GM23338 (cell line): ENCODE data around the gene ROBO1. TPM values are rescaled to one million over a fixed set of nuclear protein-coding genes. Genes with fewer than 3 reads are reported as not detected.

Experiments
- ATAC-seq: fragments of 200-7000 bp; cut with Tn5 transposase; 3 replicates; pipeline ENCODE4 v1.9.1; 2020
- DNase-seq: peaks from one replicate; pipeline ENCODE4 v3.0.0-alpha.2; 2015; ENCODE audit warnings: low spot score
- H2AFZ ChIP-seq: fragments of 200-600 bp; sonication (generic); 2 replicates; pipeline ENCODE4 v1.8.0; 2016; ENCODE audit warnings: antibody characterized with exemption, mild to moderate bottlenecking, moderate library complexity
- H3F3A ChIP-seq: fragments of 200-600 bp; sonication (generic); replicated peaks from 2 replicates; pipeline ENCODE4 v1.8.0; 2017; ENCODE audit warnings: antibody characterized with exemption, mixed run types, low read depth
- H3K27ac ChIP-seq: fragments of 200-600 bp; sonication (generic); 2 replicates; pipeline ENCODE4 v1.6.1; 2016; ENCODE audit warnings: low read depth
- H3K27me3 ChIP-seq: fragments of 200-600 bp; sonication (generic); 2 replicates; pipeline ENCODE4 v1.8.0; 2016; ENCODE audit warnings: mild to moderate bottlenecking, mixed run types, moderate library complexity; ENCODE audit not compliant: insufficient read depth
- H3K36me3 ChIP-seq: fragments of 200-600 bp; sonication (generic); 2 replicates; pipeline ENCODE4 v1.8.0; 2016; ENCODE audit warnings: mild to moderate bottlenecking; ENCODE audit not compliant: insufficient read depth
- H3K4me1 ChIP-seq: fragments of 200-600 bp; sonication (generic); 2 replicates; pipeline ENCODE4 v1.8.0; 2016; ENCODE audit warnings: mild to moderate bottlenecking, moderate library complexity; ENCODE audit not compliant: insufficient read depth
- H3K4me2 ChIP-seq: fragments of 200-600 bp; sonication (generic); 2 replicates; pipeline ENCODE4 v1.7.1; 2017; ENCODE audit warnings: mixed run types
- H3K4me3 ChIP-seq: fragments of 200-600 bp; sonication (generic); 2 replicates; pipeline ENCODE4 v1.6.1; 2016; ENCODE audit warnings: mixed run types
- H3K79me2 ChIP-seq: fragments of 200-600 bp; sonication (generic); replicated peaks from 2 replicates; pipeline ENCODE4 v1.8.0; 2017; ENCODE audit warnings: mild to moderate bottlenecking; ENCODE audit not compliant: insufficient read depth
- H3K9me2 ChIP-seq: fragments of 200-600 bp; sonication (generic); 2 replicates; pipeline ENCODE4 v1.8.0; 2017; ENCODE audit not compliant: insufficient read depth
- H4K20me1 ChIP-seq: fragments of 200-600 bp; sonication (generic); replicated peaks from 2 replicates; pipeline ENCODE4 v1.8.0; 2017; ENCODE audit warnings: mild to moderate bottlenecking; ENCODE audit not compliant: insufficient read depth
- H3K27ac Mint-ChIP-seq: 2 replicates; pipeline ENCODE4 v1.8.0; 2020; ENCODE audit warnings: inconsistent platforms, mild to moderate bottlenecking, moderate library complexity, mixed read lengths
- H3K27me3 Mint-ChIP-seq: 3 replicates; pipeline ENCODE4 v1.8.0; 2022; ENCODE audit warnings: low read depth, mild to moderate bottlenecking, moderate library complexity, mixed read lengths, inconsistent platforms; ENCODE audit not compliant: insufficient read depth, poor library complexity
- H3K36me3 Mint-ChIP-seq: 3 replicates; pipeline ENCODE4 v1.8.0; 2021; ENCODE audit warnings: low read depth, mild to moderate bottlenecking, inconsistent platforms, moderate library complexity, mixed read lengths
- H3K4me1 Mint-ChIP-seq: 3 replicates; pipeline ENCODE4 v1.8.0; 2020; ENCODE audit warnings: mild to moderate bottlenecking, inconsistent platforms, mixed read lengths
- H3K4me3 Mint-ChIP-seq: 3 replicates; pipeline ENCODE4 v1.8.0; 2021; ENCODE audit warnings: moderate library complexity, mild to moderate bottlenecking, inconsistent platforms, mixed read lengths
- H3K9me3 Mint-ChIP-seq: 3 replicates; pipeline ENCODE4 v1.8.0; 2020; ENCODE audit warnings: moderate library complexity, mild to moderate bottlenecking, inconsistent platforms, mixed read lengths
- CREB1 ChIP-seq: fragments of 250-450 bp; sonication (Bioruptor Pico); IDR thresholded peaks from 2 replicates; pipeline ENCODE4 v1.5.0; 2020; ENCODE audit warnings: low read depth, mild to moderate bottlenecking, moderate library complexity
- EZH2phosphoT487 ChIP-seq: fragments of 200-600 bp; sonication (generic); IDR thresholded peaks from one replicate; pipeline ENCODE4 v1.8.1; 2018; ENCODE audit warnings: antibody characterized with exemption; ENCODE audit not compliant: unreplicated experiment
- JUNB ChIP-seq: IDR thresholded peaks from one replicate; pipeline ENCODE4 v1.6.1; 2016; ENCODE audit warnings: antibody characterized with exemption; ENCODE audit not compliant: unreplicated experiment
- NANOG ChIP-seq: IDR thresholded peaks from 2 replicates; pipeline ENCODE4 v1.6.1; 2016; ENCODE audit warnings: antibody characterized with exemption, borderline replicate concordance
- STAT1 ChIP-seq: IDR thresholded peaks from one replicate; pipeline ENCODE4 v1.6.1; 2016; ENCODE audit warnings: antibody characterized with exemption; ENCODE audit not compliant: unreplicated experiment
- ZNF114 ChIP-seq: fragments of 250-450 bp; sonication (Bioruptor Pico); IDR thresholded peaks from 2 replicates; pipeline ENCODE4 v1.5.0; 2020; ENCODE audit warnings: mild to moderate bottlenecking, moderate library complexity
- ZNF331 ChIP-seq: fragments of 250-450 bp; sonication (Bioruptor Pico); IDR thresholded peaks from 2 replicates; pipeline ENCODE4 v1.5.0; 2020; ENCODE audit warnings: low read depth, mild to moderate bottlenecking, moderate library complexity
- polyA plus RNA-seq: library from polyadenylated mRNA; unstranded; fragments of >200 nt; fragmentation: Nextera tagmentation; extraction: Ambion mirVana; gene quantifications from 2 replicates; pipeline ENCODE4 v1.2.1, GENCODE V29; 2016
- total RNA-seq: library from RNA; depleted of rRNA; stranded (reverse); fragments of >200 nt; shearing (Covaris generic); gene quantifications from 2 replicates; pipeline ENCODE4 v1.2.3, GENCODE V29; 2014
- TF ChIP-seq, protein P1 (sequence below): IDR thresholded peaks from one replicate; pipeline ENCODE4 v1.6.1; 2018; ENCODE audit warnings: antibody characterized with exemption; ENCODE audit not compliant: unreplicated experiment
- TF ChIP-seq, protein P2 (sequence below): IDR thresholded peaks from 2 replicates; pipeline ENCODE4 v1.6.1; 2016; ENCODE audit warnings: antibody characterized with exemption

ROBO1 gene
- total and polyA plus RNA-seq, 2 experiments from 2014 or later = 19.2 to 78.3 TPM

DNA sequence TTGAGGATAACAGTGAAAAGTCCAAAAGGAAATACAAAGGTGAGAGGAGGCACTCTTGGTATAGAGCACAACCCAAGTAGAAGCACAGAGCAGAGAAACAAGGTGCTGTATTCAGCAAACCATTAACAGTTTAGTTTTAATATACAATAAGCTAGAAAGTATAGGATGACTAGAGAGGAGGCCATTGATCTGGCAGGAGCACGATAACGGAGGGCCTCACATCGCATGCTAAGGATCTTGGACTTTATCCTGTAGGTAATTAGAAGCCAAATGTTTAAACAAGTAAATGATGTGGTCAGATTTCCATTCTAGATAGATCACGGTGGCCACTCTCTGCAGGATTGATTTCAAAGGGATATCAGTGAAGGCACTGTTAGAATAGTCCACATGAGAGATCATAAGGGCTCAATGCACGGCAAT, 935.0 kb downstream of the ROBO1 start:
- no peak for ATAC-seq

DNA sequence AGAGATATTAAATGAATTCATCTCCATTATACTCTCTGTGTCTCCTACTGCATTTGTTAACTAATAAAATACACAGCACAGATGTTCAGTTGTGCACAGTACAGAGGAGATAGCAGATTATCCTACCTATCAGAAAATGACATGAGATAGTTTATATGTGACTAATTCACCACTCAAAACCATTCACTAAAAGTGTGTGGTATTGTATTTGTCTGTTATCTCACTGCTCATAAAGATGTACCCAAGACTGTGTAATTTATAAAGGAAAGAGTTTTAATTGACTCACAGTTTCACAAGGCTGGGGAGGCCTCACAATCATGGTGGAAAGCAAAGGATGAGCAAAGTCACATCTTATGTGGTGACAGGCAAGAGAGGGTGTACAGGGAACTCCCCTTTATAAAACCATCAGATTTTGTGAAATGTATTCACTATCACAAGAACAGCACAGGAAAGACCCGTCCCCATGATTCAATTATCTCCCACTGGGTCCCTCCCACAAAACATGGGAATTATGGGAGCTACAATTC, 936.3 kb downstream of the ROBO1 start:
- no peak overlapping the region for H3K4me3 Mint-ChIP-seq
- H3K27me3 Mint-ChIP-seq = no peaks in the 10 kb centered on the region
- H3F3A ChIP-seq = no peaks in the 10 kb centered on the region
- DNase-seq = no peak
- ATAC-seq = no peak
- H2AFZ ChIP-seq = no peak overlapping the region
- H3K79me2 ChIP-seq = peaks cover 7% of the 10 kb centered on the region; the same call in 1 of the 2 replicates
- no peak overlapping the region for H3K27ac ChIP-seq
- H3K9me3 Mint-ChIP-seq = no peaks in the 10 kb centered on the region; the same call in 2 of the 3 replicates
- H3K27me3 ChIP-seq = no peaks in the 10 kb centered on the region
- H3K36me3 ChIP-seq = no peaks in the 10 kb centered on the region
- no peaks in the 10 kb centered on the region for H3K4me1 Mint-ChIP-seq
- no peak overlapping the region for H3K4me2 ChIP-seq
- H3K27ac Mint-ChIP-seq = no peak overlapping the region
- no peaks in the 10 kb centered on the region for H3K9me2 ChIP-seq
- no peak for TF ChIP-seq EZH2phosphoT487
- no peak for TF ChIP-seq CREB1 (CRISPR knock-in tag)
- no peak for TF ChIP-seq STAT1
- TF ChIP-seq, protein P1, sequence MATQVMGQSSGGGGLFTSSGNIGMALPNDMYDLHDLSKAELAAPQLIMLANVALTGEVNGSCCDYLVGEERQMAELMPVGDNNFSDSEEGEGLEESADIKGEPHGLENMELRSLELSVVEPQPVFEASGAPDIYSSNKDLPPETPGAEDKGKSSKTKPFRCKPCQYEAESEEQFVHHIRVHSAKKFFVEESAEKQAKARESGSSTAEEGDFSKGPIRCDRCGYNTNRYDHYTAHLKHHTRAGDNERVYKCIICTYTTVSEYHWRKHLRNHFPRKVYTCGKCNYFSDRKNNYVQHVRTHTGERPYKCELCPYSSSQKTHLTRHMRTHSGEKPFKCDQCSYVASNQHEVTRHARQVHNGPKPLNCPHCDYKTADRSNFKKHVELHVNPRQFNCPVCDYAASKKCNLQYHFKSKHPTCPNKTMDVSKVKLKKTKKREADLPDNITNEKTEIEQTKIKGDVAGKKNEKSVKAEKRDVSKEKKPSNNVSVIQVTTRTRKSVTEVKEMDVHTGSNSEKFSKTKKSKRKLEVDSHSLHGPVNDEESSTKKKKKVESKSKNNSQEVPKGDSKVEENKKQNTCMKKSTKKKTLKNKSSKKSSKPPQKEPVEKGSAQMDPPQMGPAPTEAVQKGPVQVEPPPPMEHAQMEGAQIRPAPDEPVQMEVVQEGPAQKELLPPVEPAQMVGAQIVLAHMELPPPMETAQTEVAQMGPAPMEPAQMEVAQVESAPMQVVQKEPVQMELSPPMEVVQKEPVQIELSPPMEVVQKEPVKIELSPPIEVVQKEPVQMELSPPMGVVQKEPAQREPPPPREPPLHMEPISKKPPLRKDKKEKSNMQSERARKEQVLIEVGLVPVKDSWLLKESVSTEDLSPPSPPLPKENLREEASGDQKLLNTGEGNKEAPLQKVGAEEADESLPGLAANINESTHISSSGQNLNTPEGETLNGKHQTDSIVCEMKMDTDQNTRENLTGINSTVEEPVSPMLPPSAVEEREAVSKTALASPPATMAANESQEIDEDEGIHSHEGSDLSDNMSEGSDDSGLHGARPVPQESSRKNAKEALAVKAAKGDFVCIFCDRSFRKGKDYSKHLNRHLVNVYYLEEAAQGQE = no peak
- TF ChIP-seq ZNF114 = no peak
- TF ChIP-seq, protein P2, sequence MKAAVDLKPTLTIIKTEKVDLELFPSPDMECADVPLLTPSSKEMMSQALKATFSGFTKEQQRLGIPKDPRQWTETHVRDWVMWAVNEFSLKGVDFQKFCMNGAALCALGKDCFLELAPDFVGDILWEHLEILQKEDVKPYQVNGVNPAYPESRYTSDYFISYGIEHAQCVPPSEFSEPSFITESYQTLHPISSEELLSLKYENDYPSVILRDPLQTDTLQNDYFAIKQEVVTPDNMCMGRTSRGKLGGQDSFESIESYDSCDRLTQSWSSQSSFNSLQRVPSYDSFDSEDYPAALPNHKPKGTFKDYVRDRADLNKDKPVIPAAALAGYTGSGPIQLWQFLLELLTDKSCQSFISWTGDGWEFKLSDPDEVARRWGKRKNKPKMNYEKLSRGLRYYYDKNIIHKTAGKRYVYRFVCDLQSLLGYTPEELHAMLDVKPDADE = no peak
- H3K4me1 ChIP-seq = no peaks in the 10 kb centered on the region
- H3K36me3 Mint-ChIP-seq = peaks cover 2% of the 10 kb centered on the region; the same call in 1 of the 3 replicates
- H4K20me1 ChIP-seq = no peaks in the 10 kb centered on the region
- no peak overlapping the region for H3K4me3 ChIP-seq

More for the DNA sequence above, 935.0 kb downstream of the ROBO1 start:
- no peak overlapping the region for H3K4me3 ChIP-seq
- TF ChIP-seq JUNB = no peak
- no peak for TF ChIP-seq NANOG
- TF ChIP-seq, protein P2 = no peak
- TF ChIP-seq ZNF331 (CRISPR knock-in tag) = no peak
- no peak for TF ChIP-seq EZH2phosphoT487
- TF ChIP-seq, protein P1 = no peak
- no peaks in the 10 kb centered on the region for H3F3A ChIP-seq
- H3K4me1 Mint-ChIP-seq = no peaks in the 10 kb centered on the region
- no peak overlapping the region for H3K4me3 Mint-ChIP-seq
- H3K36me3 Mint-ChIP-seq = peaks cover 2% of the 10 kb centered on the region; the same call in 1 of the 3 replicates
- H3K27me3 ChIP-seq = no peaks in the 10 kb centered on the region
- H3K27me3 Mint-ChIP-seq = no peaks in the 10 kb centered on the region
- no peak overlapping the region for H3K27ac ChIP-seq
- no peaks in the 10 kb centered on the region for H3K9me2 ChIP-seq
- H3K27ac Mint-ChIP-seq = no peak overlapping the region
- no peaks in the 10 kb centered on the region for H3K4me1 ChIP-seq
- H4K20me1 ChIP-seq = no peaks in the 10 kb centered on the region
- no peak overlapping the region for H2AFZ ChIP-seq
- no peaks in the 10 kb centered on the region; the same call in 2 of the 3 replicates for H3K9me3 Mint-ChIP-seq
- no peak overlapping the region for H3K4me2 ChIP-seq
- DNase-seq = no peak
- H3K36me3 ChIP-seq = no peaks in the 10 kb centered on the region
- H3K79me2 ChIP-seq = peaks cover 7% of the 10 kb centered on the region; the same call in 1 of the 2 replicates
